Endothelial cell of umbilical vein (primary cell): Measurements from ENCODE around the gene SLC25A29.

Experiments
- POLR2AphosphoS5 ChIP-seq: IDR thresholded peaks from 2 replicates; pipeline ENCODE4 v1.6.1; 2012; ENCODE audit warnings: low read depth, mild to moderate bottlenecking, control low read depth, low read length, moderate library complexity; ENCODE audit not compliant: insufficient read depth
- TF ChIP-seq, protein P1 (sequence below), 2 donors: IDR thresholded peaks; 1 replicate in 1 of 2; 2 replicates in 1 of 2; pipeline ENCODE4 v1.5.1; 2011; ENCODE audit warnings: low read length in 2 of 2, mild to moderate bottlenecking in 2 of 2, moderate library complexity in 2 of 2, control low read depth in 1 of 2, inconsistent platforms in 1 of 2, low read depth in 1 of 2; ENCODE audit not compliant: insufficient read depth in 1 of 2; ENCODE audit errors: extremely low read depth in 1 of 2

DNA sequence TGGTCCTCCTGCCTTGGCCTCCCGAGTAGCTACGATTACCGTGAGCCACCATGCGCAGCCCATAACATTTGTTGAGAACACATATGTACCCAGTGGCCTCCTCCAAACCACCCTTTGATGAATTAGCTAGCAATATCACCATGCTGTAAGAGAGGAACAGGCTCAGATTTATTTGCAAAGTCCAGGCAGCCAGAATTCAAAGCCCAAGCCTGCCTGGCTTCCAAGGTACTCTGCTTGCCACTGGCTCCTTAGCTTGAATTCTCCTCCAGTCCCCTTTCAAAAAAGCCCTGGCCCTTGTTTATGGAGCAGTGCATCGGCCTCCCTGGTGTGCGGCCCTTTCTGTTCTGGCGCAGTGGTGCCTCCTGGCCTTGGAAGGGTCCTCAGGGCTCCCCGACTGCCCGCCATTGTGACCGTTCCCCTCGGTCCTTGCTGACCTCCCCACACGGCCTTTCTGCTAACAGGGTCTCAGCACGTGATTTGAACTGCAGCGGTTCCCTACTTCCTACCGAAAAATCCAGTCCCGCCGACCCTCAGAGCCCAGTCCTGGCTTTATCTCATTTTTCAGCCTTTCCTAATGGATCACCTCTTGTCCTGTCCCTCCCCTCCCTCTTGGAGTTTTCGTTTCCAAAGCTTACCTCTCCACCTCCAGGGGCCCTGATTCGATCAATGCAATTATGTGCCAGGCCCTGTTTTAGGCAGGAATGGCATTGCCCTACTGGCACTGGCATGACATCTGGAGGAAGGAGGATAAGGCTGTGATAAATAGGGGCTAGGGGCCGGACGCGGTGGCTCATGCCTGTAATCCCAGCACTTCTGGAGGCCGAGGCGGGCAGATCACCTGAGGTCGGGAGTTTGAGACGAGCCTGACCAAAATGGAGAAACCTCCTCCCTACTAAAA is 22.0 kb downstream of the SLC25A29 start:
- TF ChIP-seq POLR2AphosphoS5 = no peak
- TF ChIP-seq, protein P1, sequence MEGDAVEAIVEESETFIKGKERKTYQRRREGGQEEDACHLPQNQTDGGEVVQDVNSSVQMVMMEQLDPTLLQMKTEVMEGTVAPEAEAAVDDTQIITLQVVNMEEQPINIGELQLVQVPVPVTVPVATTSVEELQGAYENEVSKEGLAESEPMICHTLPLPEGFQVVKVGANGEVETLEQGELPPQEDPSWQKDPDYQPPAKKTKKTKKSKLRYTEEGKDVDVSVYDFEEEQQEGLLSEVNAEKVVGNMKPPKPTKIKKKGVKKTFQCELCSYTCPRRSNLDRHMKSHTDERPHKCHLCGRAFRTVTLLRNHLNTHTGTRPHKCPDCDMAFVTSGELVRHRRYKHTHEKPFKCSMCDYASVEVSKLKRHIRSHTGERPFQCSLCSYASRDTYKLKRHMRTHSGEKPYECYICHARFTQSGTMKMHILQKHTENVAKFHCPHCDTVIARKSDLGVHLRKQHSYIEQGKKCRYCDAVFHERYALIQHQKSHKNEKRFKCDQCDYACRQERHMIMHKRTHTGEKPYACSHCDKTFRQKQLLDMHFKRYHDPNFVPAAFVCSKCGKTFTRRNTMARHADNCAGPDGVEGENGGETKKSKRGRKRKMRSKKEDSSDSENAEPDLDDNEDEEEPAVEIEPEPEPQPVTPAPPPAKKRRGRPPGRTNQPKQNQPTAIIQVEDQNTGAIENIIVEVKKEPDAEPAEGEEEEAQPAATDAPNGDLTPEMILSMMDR (IDR thresholded peaks at IDR 0.05; ENCODE audit: extremely low read depth in 1 of 2, insufficient read depth in 1 of 2, low read depth in 1 of 2, low read length in 2 of 2) = no peak
